ENCODE measurements around the gene RAB34.

The RAB34 gene

DNA sequence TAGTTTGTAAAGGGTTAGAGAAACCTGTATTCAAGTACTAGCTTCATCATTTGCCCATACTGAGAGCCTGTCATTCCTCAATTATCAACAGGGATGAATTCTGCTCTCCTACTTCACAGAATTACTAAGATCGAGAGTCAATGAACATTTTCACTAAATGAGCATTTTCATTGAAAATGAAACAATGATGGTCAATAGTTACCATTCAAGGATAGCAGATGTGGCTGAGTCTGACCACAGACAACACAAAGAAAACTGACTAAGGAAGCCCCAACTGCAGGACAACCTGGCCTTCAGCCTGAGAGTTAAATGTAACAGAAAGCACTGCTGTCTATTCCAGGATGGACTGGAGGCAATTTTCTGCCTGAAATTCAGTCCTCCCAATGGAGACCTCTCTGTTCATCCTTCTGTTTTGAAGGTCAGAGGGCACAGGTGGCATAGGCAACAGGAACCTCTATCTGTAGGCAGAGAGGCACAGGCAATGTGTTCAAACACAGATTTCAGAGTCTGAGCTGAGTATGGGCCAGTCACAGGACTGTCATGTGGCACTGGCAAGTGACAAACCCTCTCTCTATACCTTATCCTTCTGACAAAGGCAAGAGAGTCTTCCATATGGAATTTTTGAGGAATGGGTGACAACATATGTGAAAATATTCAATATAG is 45.6 kb upstream of the RAB34 start:
- no peak overlapping the region for H2AFZ ChIP-seq (ENCODE audit: low read length)
- no peak overlapping the region for H3K9ac ChIP-seq (ENCODE audit: low read depth, low read length, poor library complexity, severe bottlenecking)
- H3F3A ChIP-seq (ENCODE audit: low read depth), result no peaks in the 10 kb centered on the region
- no peaks in the 10 kb centered on the region for H3K9me3 ChIP-seq (ENCODE audit: insufficient read depth, low read depth, low read length)
- peaks cover 64% of the 10 kb centered on the region; the same call in 1 of the 2 replicates for H3K36me3 ChIP-seq (ENCODE audit: insufficient read depth, low read length)
- no peaks in the 10 kb centered on the region for H3K9me2 ChIP-seq (replicated peaks; ENCODE audit: low read depth, low read length)
- H3K4me3 ChIP-seq (ENCODE audit: low read length, poor library complexity, severe bottlenecking), result no peak overlapping the region
- H3K79me2 ChIP-seq (ENCODE audit: insufficient read depth, low read length), result 0 out of 2 replicates have a peak, but pooled peaks cover 3% of the 10 kb centered on the region
- TF ChIP-seq EZH2phosphoT487 (IDR thresholded peaks at IDR 0.05; ENCODE audit: borderline replicate concordance), result no peak
- TF ChIP-seq, protein P1, sequence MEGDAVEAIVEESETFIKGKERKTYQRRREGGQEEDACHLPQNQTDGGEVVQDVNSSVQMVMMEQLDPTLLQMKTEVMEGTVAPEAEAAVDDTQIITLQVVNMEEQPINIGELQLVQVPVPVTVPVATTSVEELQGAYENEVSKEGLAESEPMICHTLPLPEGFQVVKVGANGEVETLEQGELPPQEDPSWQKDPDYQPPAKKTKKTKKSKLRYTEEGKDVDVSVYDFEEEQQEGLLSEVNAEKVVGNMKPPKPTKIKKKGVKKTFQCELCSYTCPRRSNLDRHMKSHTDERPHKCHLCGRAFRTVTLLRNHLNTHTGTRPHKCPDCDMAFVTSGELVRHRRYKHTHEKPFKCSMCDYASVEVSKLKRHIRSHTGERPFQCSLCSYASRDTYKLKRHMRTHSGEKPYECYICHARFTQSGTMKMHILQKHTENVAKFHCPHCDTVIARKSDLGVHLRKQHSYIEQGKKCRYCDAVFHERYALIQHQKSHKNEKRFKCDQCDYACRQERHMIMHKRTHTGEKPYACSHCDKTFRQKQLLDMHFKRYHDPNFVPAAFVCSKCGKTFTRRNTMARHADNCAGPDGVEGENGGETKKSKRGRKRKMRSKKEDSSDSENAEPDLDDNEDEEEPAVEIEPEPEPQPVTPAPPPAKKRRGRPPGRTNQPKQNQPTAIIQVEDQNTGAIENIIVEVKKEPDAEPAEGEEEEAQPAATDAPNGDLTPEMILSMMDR (conservative IDR thresholded peaks at IDR 0.05; ENCODE audit: low read length), result no peak
- H4K20me1 ChIP-seq (ENCODE audit: insufficient read depth, low read length, poor library complexity, severe bottlenecking), result peaks cover 6% of the 10 kb centered on the region
- H3K27me3 ChIP-seq (ENCODE audit: insufficient read depth, low read length, poor library complexity, severe bottlenecking), result no peaks in the 10 kb centered on the region
- no peaks in the 10 kb centered on the region for H3K4me1 ChIP-seq (ENCODE audit: insufficient read depth, low read length, poor library complexity, severe bottlenecking)
- no peak overlapping the region for H3K4me2 ChIP-seq (ENCODE audit: low read depth, low read length, poor library complexity, severe bottlenecking)

DNA sequence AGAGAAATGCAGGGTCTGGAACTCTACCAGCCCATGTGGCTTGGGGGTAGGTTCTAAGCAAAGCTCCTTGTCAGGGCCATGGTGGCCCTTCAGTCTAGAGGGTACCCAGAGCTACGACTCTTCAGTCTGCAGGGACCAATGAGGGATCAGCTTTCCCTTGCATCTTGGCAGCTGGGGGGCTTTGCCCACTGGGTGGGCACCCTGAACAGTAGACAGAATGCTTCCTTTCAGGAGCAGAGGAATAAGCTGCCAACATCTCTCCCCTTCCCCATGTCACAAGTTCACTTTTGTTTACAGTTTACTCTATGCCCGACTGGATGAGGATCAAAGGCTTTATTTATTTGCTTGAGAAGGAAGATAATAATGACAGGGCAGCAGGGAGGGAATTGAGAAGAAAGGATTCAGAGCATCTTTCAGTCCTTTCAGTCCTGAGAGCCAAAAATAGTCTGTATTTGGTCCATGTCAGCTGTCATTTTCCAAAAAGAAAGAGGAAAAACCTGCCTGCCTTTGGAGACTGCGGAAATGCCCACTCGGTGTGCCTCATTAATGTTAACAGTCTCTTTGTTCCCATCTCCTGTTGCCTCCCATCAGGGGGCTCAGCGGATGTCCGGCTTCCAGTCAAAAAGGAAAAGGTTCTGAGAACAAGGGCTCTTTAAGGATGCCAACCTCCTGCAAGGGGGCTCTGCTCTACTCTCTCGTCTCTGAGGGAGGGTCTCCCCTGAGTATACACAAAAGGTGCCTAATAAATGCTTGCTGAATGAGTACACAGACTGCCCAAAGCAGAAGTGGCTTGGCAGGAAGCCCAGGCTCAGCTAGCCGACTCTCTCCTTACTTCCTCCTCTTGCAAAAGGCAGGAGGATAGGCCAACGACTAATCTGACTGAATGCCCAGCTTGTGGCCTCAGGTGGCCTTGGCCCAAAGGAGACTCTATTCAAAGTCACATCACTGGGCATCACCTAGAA is 43.2 kb upstream of the RAB34 start:
- H3K36me3 ChIP-seq (ENCODE audit: insufficient read depth, low read length), result peaks cover 71% of the 10 kb centered on the region; the same call in 1 of the 2 replicates
- no peaks in the 10 kb centered on the region for H3K4me1 ChIP-seq (ENCODE audit: insufficient read depth, low read length, poor library complexity, severe bottlenecking)
- no peaks in the 10 kb centered on the region for H3K9me3 ChIP-seq (ENCODE audit: insufficient read depth, low read depth, low read length)
- H3K4me2 ChIP-seq (ENCODE audit: low read depth, low read length, poor library complexity, severe bottlenecking), result no peak overlapping the region
- H4K20me1 ChIP-seq (ENCODE audit: insufficient read depth, low read length, poor library complexity, severe bottlenecking), result peaks cover 6% of the 10 kb centered on the region
- TF ChIP-seq EZH2phosphoT487 (IDR thresholded peaks at IDR 0.05; ENCODE audit: borderline replicate concordance), result no peak
- TF ChIP-seq, protein P1 (conservative IDR thresholded peaks at IDR 0.05; ENCODE audit: low read length), result no peak
- no peaks in the 10 kb centered on the region for H3F3A ChIP-seq (ENCODE audit: low read depth)
- H3K9me2 ChIP-seq (replicated peaks; ENCODE audit: low read depth, low read length), result no peaks in the 10 kb centered on the region
- no peaks in the 10 kb centered on the region for H3K27me3 ChIP-seq (ENCODE audit: insufficient read depth, low read length, poor library complexity, severe bottlenecking)
- H3K4me3 ChIP-seq (ENCODE audit: low read length, poor library complexity, severe bottlenecking), result no peak overlapping the region
- no peak overlapping the region for H3K9ac ChIP-seq (ENCODE audit: low read depth, low read length, poor library complexity, severe bottlenecking)
- H3K79me2 ChIP-seq (ENCODE audit: insufficient read depth, low read length), result 0 out of 2 replicates have a peak, but pooled peaks cover 3% of the 10 kb centered on the region
- H2AFZ ChIP-seq (ENCODE audit: low read length), result no peak overlapping the region

DNA sequence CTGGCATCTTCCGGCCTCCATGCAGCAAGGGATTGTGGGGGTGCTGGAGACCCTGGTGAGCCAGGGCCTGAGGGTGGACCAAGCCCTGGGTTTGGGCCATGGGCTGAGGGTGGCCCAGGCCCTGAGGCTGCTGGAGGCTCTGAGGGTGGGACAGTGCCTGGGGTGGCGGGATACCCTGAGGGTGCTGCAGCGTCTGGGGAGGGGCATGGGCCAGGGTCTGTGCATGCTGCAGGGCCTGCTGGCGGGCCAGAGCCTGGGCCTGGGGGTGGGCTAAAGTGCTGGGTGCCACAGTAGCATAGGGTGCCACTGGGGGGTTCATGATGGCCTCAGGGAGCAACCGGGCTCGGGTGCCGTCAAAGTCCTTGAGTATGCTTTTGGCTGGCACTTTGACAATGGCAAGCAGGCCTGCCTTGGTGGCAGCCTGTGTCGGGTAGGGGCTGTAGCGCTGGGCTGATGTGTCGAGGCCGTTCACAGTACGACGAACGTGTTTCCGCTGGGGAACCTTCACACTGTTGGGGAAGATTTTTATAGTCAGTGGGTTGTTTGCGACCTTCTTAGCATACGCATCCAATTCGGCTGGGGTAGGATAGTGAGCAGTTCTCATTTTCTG is 41.7 kb upstream of the RAB34 start:
- no peak for TF ChIP-seq EZH2phosphoT487 (IDR thresholded peaks at IDR 0.05; ENCODE audit: borderline replicate concordance)
- Histone ChIP-seq H3K27me3 (ENCODE audit: insufficient read depth, low read length, poor library complexity, severe bottlenecking) (no peaks in the 10 kb centered on the region), H2AFZ (ENCODE audit: low read length) (no peak overlapping the region), H3K4me2 (ENCODE audit: low read depth, low read length, poor library complexity, severe bottlenecking) (no peak overlapping the region), H4K20me1 (ENCODE audit: insufficient read depth, low read length, poor library complexity, severe bottlenecking) (peaks cover 6% of the 10 kb centered on the region), H3K4me1 (ENCODE audit: insufficient read depth, low read length, poor library complexity, severe bottlenecking) (no peaks in the 10 kb centered on the region), H3K79me2 (ENCODE audit: insufficient read depth, low read length) (0 out of 2 replicates have a peak, but pooled peaks cover 3% of the 10 kb centered on the region), H3K4me3 (ENCODE audit: low read length, poor library complexity, severe bottlenecking) (no peak overlapping the region), H3K9ac (ENCODE audit: low read depth, low read length, poor library complexity, severe bottlenecking) (no peak overlapping the region), H3K9me3 (ENCODE audit: insufficient read depth, low read depth, low read length) (no peaks in the 10 kb centered on the region), H3K9me2 (replicated peaks; ENCODE audit: low read depth, low read length) (no peaks in the 10 kb centered on the region), H3F3A (ENCODE audit: low read depth) (no peaks in the 10 kb centered on the region), H3K36me3 (ENCODE audit: insufficient read depth, low read length) (peaks cover 59% of the 10 kb centered on the region; the same call in 1 of the 2 replicates)
